GM19099 (cell line): ENCODE measurements around the gene ATP8A2.

Experiments
- POLR2A ChIP-seq: IDR thresholded peaks from 3 replicates; pipeline ENCODE4 v1.6.1; 2011; ENCODE audit warnings: low read depth; ENCODE audit not compliant: insufficient read length; ENCODE audit errors: extremely low read depth

ATP8A2 gene

DNA sequence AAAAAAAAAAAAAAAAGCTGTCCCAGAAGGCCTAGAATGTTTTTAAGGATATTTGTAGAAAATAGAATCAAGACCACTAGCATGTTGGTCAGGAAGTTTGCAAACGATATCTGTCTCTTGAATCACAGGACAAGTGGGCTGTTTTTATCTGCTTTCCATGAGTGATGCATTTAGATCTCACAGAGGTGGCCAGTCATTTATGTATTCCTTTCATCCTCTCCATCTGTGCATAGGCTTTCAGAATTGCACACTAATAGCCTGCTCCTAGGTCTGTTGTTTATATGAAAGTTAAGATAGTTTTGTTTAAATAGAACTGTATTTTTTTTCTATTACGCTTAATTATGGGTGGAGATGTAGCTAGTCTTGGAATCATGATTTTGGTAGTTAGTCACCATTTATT is 390.5 kb downstream of the ATP8A2 start:
- no peak for TF ChIP-seq POLR2A

DNA sequence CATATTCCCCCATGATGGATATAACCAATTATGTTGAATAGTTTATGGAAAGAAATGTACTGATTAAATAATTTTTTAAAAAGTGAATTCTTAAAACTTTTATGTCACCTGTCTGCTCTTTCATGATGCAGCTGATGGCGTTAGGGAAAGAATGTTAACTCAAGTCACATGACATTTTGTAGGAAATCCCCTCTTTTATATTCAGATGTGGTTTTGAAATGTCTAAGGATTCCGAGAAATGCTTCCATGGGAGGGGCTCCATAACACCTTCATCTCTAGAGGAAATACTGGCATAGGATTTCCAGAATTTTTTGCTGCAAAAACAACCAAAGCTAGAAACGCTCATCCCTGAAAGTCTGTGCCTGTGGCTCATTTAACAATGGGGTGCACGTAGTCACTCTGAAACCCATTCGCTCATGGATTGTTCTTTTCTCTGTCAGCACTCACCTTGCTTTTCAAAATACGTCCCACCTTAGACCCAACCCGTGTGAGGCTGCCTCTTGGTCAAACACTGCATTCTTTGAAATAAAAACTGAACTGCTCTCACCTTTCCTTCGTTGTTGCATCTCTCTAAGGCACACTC is 391.1 kb downstream of the ATP8A2 start:
- no peak for TF ChIP-seq POLR2A

DNA sequence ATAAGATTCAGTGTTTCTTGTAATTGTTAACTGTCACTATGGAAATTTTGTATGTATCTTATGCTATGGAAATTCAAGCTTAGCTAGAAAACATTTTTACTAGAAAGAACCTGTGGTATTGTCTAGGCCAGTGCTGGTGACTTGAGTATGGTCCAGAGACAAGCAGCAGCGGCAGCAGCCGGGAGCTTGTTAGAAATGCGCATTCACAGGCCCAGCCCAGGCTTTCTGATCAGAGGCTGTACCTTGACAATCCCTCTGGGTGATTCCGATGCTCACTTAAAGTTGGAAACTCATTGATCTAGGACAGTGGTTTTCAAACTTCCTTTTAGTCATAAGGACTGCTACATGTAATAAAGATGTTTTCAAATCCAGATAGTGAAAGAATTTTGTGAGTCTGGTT is 392.6 kb downstream of the ATP8A2 start:
- no peak for TF ChIP-seq POLR2A

DNA sequence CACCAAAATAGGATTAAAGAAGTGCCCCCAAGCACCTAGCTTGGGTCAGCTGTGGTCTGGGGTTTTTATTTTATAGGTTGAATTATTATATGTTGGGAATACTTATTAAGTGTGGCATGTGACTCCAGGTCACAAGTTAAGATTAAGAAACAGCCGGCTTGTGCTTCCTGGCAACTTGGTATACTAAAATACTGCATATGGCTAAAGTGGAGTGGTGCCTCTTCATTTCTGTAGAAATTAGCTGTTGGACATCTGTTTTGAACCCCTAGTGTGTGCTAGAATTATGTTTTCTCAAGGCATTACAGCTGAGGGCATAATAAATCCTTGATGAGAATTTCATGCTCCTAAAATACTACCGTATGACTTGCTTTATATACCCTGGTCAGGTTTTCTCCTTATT is 393.5 kb downstream of the ATP8A2 start:
- TF ChIP-seq POLR2A, result no peak

GRCh38 chr13:25766576-25766975 is 394.8 kb downstream of the ATP8A2 start:
- TF ChIP-seq POLR2A, result no peak

DNA sequence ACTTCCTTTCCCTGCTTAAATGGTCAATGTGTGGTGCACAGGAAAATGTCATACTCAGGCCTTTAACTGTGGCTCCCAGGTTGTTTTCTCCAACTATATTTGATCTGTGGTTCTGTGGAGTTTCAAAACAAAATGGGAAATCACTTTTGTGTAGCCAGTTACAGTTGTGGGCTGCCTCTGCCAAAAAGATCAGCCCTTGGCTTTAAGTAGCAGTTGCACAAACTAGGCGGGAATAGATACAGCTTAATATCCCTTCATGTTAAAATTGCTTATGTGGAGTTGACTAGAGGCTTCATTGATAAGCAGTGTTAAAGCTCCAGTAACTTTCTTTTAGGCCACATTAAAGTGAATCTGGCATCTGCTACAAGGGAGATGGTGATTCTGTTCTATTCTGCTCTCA is 395.2 kb downstream of the ATP8A2 start:
- no peak for TF ChIP-seq POLR2A

- TF ChIP-seq POLR2A, result no peak
These were observed 396.6 kb downstream of the ATP8A2 start for GRCh38 chr13:25768376-25768775.

GRCh38 chr13:25768838-25769237 is 397.1 kb downstream of the ATP8A2 start:
- no peak for TF ChIP-seq POLR2A

DNA sequence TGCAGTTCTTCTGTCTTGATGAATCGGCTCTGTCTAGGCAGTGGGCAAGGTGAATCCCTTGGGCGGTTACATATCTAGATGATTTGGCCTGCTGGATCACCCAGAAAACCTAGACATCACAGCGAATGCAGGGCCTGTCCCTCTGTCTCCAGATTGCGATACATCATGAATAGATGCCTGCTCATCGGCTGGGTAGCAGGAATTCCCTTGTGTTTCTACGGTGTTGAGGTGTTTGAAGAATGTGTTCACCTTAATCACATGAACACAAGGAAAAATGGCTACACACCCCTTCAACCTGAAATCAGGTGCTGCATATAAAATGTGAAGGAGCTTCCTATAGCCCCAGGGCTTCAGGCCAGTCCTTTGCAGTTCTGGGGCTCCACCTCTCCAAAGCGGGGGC is 398.8 kb downstream of the ATP8A2 start:
- no peak for TF ChIP-seq POLR2A

GRCh38 chr13:25771202-25771601 is 399.4 kb downstream of the ATP8A2 start:
- TF ChIP-seq POLR2A, result no peak

GRCh38 chr13:25771641-25772478 is 400.1 kb downstream of the ATP8A2 start:
- TF ChIP-seq POLR2A, result no peak

DNA sequence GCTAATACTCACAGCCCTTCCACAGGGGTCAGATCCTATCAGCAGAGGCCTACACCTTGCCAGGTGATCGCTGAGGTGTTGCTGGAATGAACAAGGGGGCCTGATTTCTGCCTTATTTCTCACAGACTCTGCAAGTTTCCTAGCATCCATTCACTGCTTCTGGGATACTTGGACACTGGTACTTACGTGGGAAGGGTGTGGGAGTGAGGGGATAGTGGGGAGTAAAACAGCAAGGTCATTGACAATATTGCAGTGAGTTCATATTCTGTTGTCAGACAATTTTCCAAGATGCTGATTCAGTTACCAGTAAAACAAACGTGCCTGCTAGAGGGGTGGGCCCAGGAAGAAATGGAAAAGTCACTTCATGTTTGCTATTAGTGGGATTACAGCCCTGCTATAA is 403.5 kb downstream of the ATP8A2 start:
- no peak for TF ChIP-seq POLR2A

DNA sequence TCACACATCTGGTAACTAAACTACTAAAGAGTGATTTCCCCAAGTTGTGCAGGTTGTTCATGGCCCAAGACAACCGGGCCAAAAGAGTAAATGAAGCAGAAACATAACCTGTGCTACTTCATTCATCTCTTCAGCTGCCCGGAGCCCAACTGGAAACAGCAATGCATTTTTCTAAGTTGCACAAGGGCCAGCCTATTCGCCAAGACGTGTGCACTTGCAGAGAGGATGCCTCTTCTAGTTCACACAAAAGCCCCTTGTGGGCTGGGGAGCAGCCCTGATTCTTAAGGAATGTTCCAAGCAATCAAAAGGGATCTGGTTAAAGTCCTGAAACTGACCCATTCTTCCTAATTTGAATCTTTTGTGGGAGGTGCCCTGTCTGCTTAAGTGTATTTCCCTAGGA is 404.2 kb downstream of the ATP8A2 start:
- TF ChIP-seq POLR2A, result no peak

DNA sequence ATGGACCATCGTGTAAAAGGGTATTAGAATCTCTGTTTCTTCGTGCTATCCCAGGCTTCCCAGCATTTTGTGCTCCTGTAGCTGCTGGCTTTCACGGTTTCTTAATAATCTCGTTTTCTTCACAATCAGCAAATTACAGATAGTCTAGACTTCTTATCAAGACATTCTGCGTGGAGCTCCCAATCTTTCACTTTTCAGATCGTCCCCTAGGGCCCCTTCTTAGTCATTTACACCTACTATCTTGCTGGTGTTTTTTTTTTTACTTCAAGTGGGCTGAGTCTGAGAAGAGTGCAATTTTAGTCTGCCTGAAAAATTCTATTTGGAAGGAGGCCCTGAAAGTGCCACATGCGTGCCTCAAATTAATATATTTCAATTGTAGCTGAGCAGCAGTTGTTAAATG is 404.9 kb downstream of the ATP8A2 start:
- TF ChIP-seq POLR2A, result no peak

DNA sequence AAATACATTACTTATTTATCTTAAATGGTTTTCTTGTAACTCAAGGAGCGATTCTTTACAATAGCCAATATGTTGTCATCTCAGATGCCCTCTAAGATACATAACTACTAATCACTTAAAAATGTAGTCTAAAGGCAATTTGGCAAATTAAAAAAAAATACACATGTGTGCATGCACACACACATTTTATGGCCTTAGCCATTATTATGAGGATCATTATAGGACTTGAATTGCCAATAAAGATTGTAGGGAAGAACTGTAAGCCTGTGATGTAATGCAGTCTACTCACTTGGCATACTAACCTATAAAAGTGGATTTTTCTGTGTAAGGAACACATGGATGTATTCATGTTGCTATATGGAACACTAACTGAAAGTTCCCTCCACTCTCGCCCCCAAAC is 405.7 kb downstream of the ATP8A2 start:
- no peak for TF ChIP-seq POLR2A

GRCh38 chr13:25778365-25778764 is 406.6 kb downstream of the ATP8A2 start:
- TF ChIP-seq POLR2A, result no peak
